Measurements from ENCODE around the gene CR1L.
"Not testable (repeated sequence)": the region's sequence is repeated elsewhere in the genome, so short reads cannot be mapped to it uniquely, and the experiment has no call there.

CR1L gene

DNA sequence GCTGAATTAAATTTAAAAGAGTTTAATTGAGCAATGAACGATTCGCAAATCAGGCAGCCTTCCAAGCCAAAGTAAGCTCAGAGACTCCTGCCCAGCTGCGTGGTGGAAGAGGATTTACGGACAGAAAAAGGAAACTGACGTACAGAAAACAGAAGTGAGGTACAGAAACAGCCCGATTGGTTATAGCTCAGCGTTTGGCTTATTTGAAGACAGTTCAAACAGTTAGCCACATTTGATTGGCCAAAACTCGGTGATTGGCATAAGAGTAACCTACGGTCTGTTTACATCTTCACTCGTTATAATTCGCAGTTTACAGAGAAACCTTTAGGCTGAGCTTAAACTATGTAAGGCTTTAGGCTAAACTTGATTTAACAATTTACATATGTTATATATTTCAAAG is 46.9 kb downstream of the CR1L start:
- Histone ChIP-seq H3K27me3 (peaks cover 26% of the 10 kb centered on the region), H3K4me3 (ENCODE audit: low read depth, low read length) (no peak overlapping the region), H3K36me3 (no peaks in the 10 kb centered on the region), H3K9me3 (no peaks in the 10 kb centered on the region), H3K4me1 (no peaks in the 10 kb centered on the region)
- TF ChIP-seq, protein P1, sequence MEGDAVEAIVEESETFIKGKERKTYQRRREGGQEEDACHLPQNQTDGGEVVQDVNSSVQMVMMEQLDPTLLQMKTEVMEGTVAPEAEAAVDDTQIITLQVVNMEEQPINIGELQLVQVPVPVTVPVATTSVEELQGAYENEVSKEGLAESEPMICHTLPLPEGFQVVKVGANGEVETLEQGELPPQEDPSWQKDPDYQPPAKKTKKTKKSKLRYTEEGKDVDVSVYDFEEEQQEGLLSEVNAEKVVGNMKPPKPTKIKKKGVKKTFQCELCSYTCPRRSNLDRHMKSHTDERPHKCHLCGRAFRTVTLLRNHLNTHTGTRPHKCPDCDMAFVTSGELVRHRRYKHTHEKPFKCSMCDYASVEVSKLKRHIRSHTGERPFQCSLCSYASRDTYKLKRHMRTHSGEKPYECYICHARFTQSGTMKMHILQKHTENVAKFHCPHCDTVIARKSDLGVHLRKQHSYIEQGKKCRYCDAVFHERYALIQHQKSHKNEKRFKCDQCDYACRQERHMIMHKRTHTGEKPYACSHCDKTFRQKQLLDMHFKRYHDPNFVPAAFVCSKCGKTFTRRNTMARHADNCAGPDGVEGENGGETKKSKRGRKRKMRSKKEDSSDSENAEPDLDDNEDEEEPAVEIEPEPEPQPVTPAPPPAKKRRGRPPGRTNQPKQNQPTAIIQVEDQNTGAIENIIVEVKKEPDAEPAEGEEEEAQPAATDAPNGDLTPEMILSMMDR (IDR thresholded peaks at IDR 0.05; ENCODE audit: low read depth, low read length), result no peak
- DNase-seq, result no peak

- H3K27me3 ChIP-seq, result peaks cover 26% of the 10 kb centered on the region
- not testable (repeated sequence) for H3K9me3 ChIP-seq; H3K4me3 ChIP-seq (ENCODE audit: low read depth, low read length); H3K36me3 ChIP-seq; H3K4me1 ChIP-seq; DNase-seq
These were observed 47.4 kb downstream of the CR1L start for GRCh38 chr1:207692291-207692690.

DNA sequence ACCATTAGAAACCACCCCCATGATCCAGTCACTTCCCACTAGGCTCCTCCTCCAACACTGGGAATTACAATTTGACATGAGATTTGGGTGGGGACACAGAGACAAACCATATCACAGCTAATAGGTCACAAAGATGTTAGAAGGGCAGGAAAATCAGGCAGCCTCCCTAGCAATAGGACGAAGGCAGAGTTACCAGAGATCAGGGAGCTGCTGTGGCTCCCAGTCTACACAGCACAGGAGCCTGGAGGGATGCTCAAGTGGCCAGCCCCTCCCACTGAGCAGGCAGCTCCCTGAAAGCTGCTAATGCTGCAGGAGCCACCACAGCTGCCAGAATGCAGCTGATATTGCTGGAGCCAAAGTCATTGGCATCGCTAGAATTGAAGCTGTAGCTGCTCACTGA is 51.0 kb downstream of the CR1L start:
- no peaks in the 10 kb centered on the region for H3K9me3 ChIP-seq
- no peak overlapping the region for H3K4me3 ChIP-seq (ENCODE audit: low read depth, low read length)
- TF ChIP-seq, protein P1 (IDR thresholded peaks at IDR 0.05; ENCODE audit: low read depth, low read length), result no peak
- H3K4me1 ChIP-seq, result no peaks in the 10 kb centered on the region
- no peaks in the 10 kb centered on the region for H3K36me3 ChIP-seq
- DNase-seq, result no peak
- H3K27me3 ChIP-seq, result peaks cover 17% of the 10 kb centered on the region

DNA sequence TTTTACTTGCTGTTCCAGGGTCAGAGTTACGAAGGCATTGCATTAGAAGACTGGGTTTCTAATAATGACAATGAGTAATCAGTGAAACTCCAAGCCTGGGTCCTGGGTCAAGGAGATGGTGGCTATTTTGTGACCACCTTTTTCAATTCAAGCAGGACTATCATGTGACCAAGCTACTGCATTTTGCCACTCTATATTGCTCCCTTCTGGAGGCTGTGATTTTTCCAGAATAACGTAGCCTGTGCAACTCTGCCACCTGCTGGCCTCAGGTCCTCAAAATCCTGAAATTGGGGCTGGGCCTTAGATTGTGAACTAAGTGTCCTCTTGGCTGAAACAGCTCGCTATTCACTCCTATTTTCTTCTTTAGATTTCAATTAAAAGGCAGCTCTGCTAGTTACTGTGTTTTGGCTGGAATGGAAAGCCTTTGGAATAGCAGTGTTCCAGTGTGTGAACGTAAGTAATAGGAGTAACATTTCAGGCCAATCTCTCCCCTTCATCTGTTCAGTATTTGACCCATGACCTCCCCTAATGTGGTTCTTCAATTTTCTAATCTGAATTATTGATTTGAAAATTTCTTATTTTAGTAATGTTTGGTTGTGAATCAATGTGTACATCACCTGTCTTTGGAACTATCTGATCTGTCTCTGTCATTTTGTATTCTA is 54.0 kb downstream of the CR1L start:
- no peaks in the 10 kb centered on the region for H3K4me1 ChIP-seq
- no peaks in the 10 kb centered on the region for H3K36me3 ChIP-seq
- TF ChIP-seq, protein P1 (IDR thresholded peaks at IDR 0.05; ENCODE audit: low read depth, low read length), result peak; percentile 87
- no peak overlapping the region for H3K4me3 ChIP-seq (ENCODE audit: low read depth, low read length)
- H3K27me3 ChIP-seq, result peaks cover 3% of the 10 kb centered on the region; the same call in 1 of the 2 replicates
- peak; percentile 58 for DNase-seq
- no peaks in the 10 kb centered on the region for H3K9me3 ChIP-seq

DNA sequence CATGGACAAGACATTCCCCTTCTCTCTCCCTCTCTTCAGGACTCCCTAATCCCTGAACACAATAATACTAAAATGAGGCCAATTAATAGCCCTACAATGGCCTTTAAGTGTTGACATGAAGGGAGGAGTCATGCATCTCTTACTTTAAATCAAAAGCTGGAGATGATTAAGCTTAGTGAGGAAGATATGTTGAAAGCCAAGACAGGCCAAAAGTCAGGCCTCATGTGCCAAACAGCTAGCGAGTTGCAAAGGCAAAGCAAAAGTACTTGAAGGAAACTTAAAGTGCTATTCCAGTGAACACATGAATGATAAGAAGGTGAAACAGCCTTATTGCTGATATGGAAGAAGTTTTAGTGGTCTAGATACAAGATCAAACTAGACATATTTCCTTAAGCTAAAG is 57.4 kb downstream of the CR1L start:
- Histone ChIP-seq H3K4me3 (ENCODE audit: low read depth, low read length) (no peak overlapping the region), H3K4me1 (no peaks in the 10 kb centered on the region), H3K9me3 (no peaks in the 10 kb centered on the region), H3K36me3 (no peaks in the 10 kb centered on the region), H3K27me3 (peaks cover 3% of the 10 kb centered on the region; the same call in 1 of the 2 replicates)
- no peak for DNase-seq
- TF ChIP-seq, protein P1 (IDR thresholded peaks at IDR 0.05; ENCODE audit: low read depth, low read length), result no peak

GRCh38 chr1:207703712-207704111 is 58.8 kb downstream of the CR1L start:
- no peak overlapping the region for H3K4me3 ChIP-seq (ENCODE audit: low read depth, low read length)
- H3K9me3 ChIP-seq, result no peaks in the 10 kb centered on the region
- TF ChIP-seq, protein P1 (IDR thresholded peaks at IDR 0.05; ENCODE audit: low read depth, low read length), result no peak
- DNase-seq, result no peak
- H3K36me3 ChIP-seq, result no peaks in the 10 kb centered on the region
- H3K27me3 ChIP-seq, result peaks cover 3% of the 10 kb centered on the region; the same call in 1 of the 2 replicates
- no peaks in the 10 kb centered on the region for H3K4me1 ChIP-seq

GRCh38 chr1:207708004-207708403 is 63.1 kb downstream of the CR1L start:
- not testable (repeated sequence) for H3K36me3 ChIP-seq; H3K4me3 ChIP-seq (ENCODE audit: low read depth, low read length); H3K27me3 ChIP-seq; H3K9me3 ChIP-seq; H3K4me1 ChIP-seq; DNase-seq
